Stimulated activated naive CD8-positive, alpha-beta T cell treated with anti-CD3 and anti-CD28 coated beads, Interleukin-15, amount 100 ng/mL, for 72 hours (primary cell): ENCODE measurements around the gene SPACA6.

Source experiments
- ATAC-seq: fragments of 150-1000 bp; cut with Tn5 transposase; 2 replicates; pipeline ENCODE4 v1.10.0; 2021; ENCODE audit warnings: mild to moderate bottlenecking, moderate library complexity
- DNase-seq, 2 donors: peaks; one replicate each; pipeline ENCODE4 v3.0.0; 2021 to 2022
- H3K27ac Mint-ChIP-seq, 2 donors: one replicate each; pipeline ENCODE4 v1.8.0; 2022; ENCODE audit warnings: mild to moderate bottlenecking in 2 of 2, mixed read lengths in 2 of 2, moderate library complexity in 2 of 2
- H3K27me3 Mint-ChIP-seq: one replicate; pipeline ENCODE4 v1.8.0; 2022; ENCODE audit warnings: mixed read lengths
- H3K4me1 Mint-ChIP-seq: one replicate; pipeline ENCODE4 v1.8.0; 2022; ENCODE audit warnings: mild to moderate bottlenecking, mixed read lengths
- H3K4me3 Mint-ChIP-seq, 2 donors: one replicate each; pipeline ENCODE4 v1.8.0; 2022; ENCODE audit warnings: mild to moderate bottlenecking in 2 of 2, mixed read lengths in 2 of 2, moderate library complexity in 1 of 2
- H3K9me3 Mint-ChIP-seq, 2 donors: one replicate each; pipeline ENCODE4 v1.8.0; 2022; ENCODE audit warnings: mixed read lengths in 2 of 2

The SPACA6 gene

GRCh38 chr19:51695702-51696315 lies 2.7 kb downstream of the SPACA6 start:
- no peak for DNase-seq
- Mint-ChIP-seq H3K27ac (no peak overlapping the region), H3K9me3 (no peaks in the 10 kb centered on the region), H3K4me3 (no peak overlapping the region), H3K27me3 (no peaks in the 10 kb centered on the region), H3K4me1 (peaks cover 13% of the 10 kb centered on the region)
- ATAC-seq, result no peak

DNA sequence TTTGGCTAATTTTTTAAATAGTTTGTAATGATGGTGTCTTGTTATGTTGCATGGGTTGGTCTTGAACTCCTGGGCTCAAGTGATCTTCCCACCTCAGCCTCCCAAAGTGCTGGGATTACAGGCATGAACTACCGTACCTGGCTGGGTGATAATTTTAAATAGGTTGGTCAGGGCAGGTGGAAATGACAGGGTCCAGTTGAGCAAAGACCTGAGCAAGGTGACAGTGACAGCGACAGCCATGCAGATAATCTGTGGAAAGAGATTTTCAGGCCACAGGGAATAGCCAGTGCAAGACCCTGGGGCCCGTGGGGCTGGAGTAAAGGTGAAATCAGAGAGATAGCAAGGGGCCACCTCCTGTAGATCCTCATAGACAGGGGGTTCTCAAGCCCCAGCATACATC lies 3.5 kb downstream of the SPACA6 start:
- Mint-ChIP-seq H3K27me3 (no peaks in the 10 kb centered on the region), H3K4me1 (peaks cover 6% of the 10 kb centered on the region), H3K9me3 (no peaks in the 10 kb centered on the region), H3K27ac (no peak overlapping the region), H3K4me3 (no peak overlapping the region)
- no peak for DNase-seq
- ATAC-seq, result no peak

DNA sequence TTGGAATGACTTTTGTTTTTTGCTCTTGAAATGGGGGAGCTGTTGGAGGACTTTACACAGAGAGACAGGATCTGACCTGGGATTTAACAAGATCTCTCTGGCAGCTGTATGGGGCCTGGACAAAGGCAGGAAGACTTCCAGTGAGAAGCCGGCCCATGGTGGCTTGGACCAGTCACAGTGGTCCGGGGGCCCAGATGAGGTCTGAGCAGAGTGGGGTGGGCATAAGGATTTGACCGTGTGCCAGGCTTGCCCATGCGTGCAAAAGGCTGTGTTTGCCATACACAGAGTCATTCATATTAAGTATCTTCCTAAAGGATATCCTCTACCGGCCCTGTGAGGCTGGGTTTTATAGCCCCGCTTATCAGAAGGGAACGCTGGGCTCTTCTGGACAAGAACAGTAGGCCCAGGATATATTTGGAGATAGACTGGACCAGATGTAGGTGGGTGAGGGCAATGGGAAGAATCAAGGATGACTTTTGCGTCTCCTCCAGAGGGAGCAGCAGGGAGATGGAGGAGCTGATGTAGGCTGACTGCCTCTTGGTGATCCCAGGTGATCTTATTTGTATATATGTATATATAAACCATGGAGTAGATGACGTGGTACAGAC lies 4.1 kb downstream of the SPACA6 start:
- Mint-ChIP-seq H3K4me3 (no peak overlapping the region), H3K27ac (no peak overlapping the region), H3K9me3 (no peaks in the 10 kb centered on the region), H3K27me3 (peaks cover 4% of the 10 kb centered on the region), H3K4me1 (peaks cover 3% of the 10 kb centered on the region)
- DNase-seq, result no peak
- ATAC-seq, result no peak

DNA sequence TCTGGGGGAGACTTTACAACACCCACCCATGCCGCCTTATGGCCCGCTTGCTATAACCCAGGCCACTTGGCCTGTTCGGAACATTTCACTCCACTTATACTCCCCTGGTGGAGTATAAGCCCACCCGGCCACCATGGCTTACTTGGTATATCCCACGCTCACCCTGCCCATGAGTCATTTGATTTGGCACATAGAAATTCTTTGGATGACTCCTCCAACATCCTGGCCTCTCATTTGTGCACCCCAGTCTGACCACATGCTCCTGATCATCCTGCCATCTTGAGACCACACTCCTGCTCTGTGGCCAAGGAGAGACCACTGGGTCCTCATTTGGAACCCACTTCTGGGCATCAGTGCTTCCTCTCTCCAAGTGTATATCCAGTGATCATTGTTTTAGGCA lies 5.2 kb downstream of the SPACA6 start:
- no peaks in the 10 kb centered on the region for H3K9me3 Mint-ChIP-seq
- H3K27ac Mint-ChIP-seq, result no peak overlapping the region
- peaks cover 13% of the 10 kb centered on the region for H3K4me1 Mint-ChIP-seq
- DNase-seq (no peak), ATAC-seq (no peak)
- peaks cover 14% of the 10 kb centered on the region for H3K27me3 Mint-ChIP-seq
- no peak overlapping the region for H3K4me3 Mint-ChIP-seq

DNA sequence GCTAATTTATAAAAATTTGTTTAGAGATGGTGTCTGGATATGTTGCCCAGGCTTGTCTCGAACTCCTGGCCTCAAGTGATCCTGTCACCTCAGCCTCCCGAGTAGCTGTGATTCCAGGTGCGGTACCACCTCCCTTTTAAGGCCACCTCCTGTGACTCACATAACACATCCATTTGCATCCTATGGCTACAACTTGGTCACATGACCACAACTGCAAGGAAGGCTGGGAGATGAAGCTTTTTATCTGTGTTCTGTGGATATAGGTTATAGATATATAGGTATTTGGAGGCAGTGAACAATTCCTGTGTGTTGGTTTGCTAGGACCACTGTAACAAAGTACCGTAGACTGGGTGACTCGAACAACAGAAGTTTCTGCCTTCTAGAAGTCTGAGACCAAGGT lies 6.0 kb downstream of the SPACA6 start:
- H3K4me1 Mint-ChIP-seq, result peaks cover 21% of the 10 kb centered on the region
- ATAC-seq (no peak), DNase-seq (no peak)
- peaks cover 18% of the 10 kb centered on the region for H3K27me3 Mint-ChIP-seq
- H3K27ac Mint-ChIP-seq, result no peak overlapping the region
- H3K4me3 Mint-ChIP-seq, result no peak overlapping the region
- H3K9me3 Mint-ChIP-seq, result no peaks in the 10 kb centered on the region

DNA sequence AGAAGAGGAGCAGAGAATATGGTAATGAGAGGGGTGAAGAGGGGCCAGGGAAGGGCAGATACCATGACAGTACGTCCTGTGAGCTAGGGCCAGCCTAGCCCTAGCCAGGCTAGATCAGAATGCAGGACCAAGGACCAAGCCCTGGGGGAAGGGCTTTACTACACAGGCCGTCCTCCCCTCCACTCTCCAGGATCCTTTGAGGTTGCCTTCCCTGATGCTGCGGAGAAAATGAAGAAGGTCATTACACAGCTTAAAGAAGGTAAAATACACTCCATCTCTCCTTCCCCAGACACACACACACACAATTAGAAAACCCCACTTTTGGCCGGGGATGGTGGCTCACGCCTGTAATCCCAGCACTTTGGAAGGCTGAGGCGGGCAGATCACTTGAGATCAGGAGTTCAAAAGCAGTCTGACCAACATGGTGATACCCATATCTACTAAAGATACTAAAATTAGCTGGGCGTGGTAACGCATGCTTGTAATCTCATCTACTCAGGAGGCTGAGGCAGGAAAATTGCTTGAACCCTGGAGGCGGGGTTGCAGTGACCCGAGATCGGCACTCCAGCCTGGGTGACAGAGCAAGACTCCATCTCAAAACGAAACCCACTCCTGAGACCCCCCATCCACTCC lies 8.5 kb downstream of the SPACA6 start:
- no peak for DNase-seq
- Mint-ChIP-seq H3K27ac (no peak overlapping the region), H3K27me3 (peaks cover 18% of the 10 kb centered on the region), H3K9me3 (no peaks in the 10 kb centered on the region), H3K4me1 (peaks cover 44% of the 10 kb centered on the region), H3K4me3 (no peak overlapping the region)
- ATAC-seq, result no peak

DNA sequence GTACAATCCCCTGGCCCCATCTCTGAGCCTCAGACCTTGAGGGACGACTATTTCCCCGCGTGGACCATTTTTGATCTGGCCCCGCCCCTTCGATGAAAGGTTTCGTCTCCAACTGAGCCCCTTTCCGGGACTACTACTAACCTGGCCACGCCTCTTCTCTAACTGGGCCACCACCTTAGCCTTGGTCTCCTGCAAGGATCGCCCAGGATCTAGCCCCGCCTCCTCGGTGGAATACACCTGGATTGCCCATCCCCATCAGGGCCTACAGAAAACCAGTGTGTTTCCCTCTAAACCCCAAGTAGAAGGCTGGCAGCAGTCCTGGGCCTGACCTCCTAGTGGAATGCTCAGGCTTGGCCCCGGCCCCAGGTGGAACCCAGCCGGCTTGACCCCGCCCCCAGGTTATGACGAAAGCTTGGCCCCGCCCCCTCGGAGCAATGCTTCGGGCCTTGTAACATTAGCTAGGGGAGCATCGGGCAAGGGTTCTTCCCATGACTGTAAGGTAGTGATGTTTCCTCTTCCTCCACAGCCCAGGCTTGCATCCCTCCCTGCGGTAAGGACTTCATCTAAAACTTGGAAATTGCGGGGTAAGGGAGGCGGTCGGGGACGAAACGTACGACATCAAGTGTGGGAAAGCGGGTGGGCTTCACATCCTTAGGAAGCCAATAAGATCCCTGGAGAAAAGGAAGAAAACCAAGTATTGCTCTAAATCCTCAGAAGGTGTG lies 9.1 kb downstream of the SPACA6 start:
- H3K4me3 Mint-ChIP-seq, result peak overlapping the region; percentile 87 to 91
- peaks cover 18% of the 10 kb centered on the region for H3K27me3 Mint-ChIP-seq
- DNase-seq (peak; percentile 51 to 52), ATAC-seq (no peak)
- H3K4me1 Mint-ChIP-seq, result peaks cover 46% of the 10 kb centered on the region
- no peaks in the 10 kb centered on the region for H3K9me3 Mint-ChIP-seq
- peak overlapping the region in 1 of 2 donors; percentile 57 for H3K27ac Mint-ChIP-seq

- H3K4me3 Mint-ChIP-seq, result peak overlapping the region; percentile 87 to 91
- H3K27me3 Mint-ChIP-seq, result peaks cover 18% of the 10 kb centered on the region
- H3K4me1 Mint-ChIP-seq, result peaks cover 46% of the 10 kb centered on the region
- H3K27ac Mint-ChIP-seq, result no peak overlapping the region
- DNase-seq, result no peak
- ATAC-seq, result no peak
- H3K9me3 Mint-ChIP-seq, result no peaks in the 10 kb centered on the region
Measured at GRCh38 chr19:51702825-51703574, 9.9 kb downstream of the SPACA6 start.

DNA sequence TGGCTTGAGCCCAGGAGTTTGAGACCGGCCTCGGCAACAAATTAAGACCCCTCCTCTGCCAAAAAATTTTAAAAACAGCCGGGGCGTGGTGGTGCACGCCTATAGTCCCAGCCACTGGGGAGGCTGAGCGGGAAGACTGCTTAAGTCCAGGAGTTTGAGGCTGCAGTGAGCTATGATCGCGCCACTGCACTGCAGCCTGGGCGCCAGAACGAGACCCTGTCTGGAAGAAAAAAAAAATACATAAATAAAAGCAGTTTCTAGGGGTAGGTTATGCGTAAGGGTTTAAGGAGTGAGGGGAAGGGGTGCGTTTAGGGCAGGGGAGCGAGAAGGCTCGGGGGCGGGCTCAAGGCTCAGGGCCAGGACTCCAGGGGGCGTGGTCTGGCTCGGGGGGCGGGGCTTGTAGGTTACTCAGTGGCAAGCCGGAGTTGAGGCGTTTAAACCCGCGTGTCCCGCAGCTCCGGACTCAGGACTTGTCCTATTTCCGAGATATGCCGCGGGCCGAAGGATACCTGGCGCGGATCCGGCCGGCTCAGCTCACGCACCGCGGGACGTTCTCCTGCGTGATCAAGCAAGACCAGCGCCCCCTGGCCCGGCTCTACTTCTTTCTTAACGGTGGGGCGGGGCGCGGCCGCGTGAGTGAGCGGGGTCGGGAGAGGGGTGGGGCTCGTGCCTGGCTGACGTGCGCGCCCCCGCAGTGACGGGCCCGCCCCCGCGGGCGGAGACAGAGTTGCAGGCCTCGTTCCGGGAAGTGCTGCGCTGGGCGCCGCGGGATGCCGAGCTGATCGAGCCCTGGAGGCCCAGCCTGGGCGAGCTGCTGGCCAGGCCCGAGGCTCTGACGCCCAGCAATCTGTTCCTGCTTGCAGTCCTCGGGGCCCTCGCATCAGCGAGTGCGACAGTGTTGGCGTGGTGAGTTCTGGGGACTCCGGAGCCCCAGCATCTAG lies 10.7 kb downstream of the SPACA6 start:
- Mint-ChIP-seq H3K4me3 (peak overlapping the region; percentile 87 to 91), H3K27me3 (peaks cover 18% of the 10 kb centered on the region)

DNA sequence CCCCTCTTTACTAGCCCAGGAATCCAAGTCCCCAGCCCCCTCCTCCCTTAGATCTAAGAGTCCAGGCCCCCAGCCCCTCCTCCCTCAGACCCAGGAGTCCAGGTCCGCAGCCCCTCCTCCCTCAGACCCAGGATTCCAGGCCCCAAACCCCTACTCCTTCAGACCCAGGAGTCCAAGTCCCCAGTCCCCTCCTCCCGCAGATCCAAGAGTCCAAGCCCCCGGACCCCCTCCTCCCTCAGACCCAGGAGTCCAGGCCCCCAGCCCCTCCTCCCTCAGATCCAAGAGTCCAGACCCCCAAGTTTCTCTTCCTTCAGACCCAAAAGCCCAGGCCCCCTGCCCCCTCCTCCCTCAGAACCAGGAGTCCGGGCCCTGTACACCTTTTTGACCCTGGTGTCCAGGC lies 11.5 kb downstream of the SPACA6 start:
- no peak for ATAC-seq
- no peaks in the 10 kb centered on the region for H3K9me3 Mint-ChIP-seq

More for the DNA sequence above, 10.7 kb downstream of the SPACA6 start:
- DNase-seq, result peak; percentile 96
- Mint-ChIP-seq H3K27ac (peak overlapping the region; percentile 98), H3K9me3 (no peaks in the 10 kb centered on the region), H3K4me1 (peaks cover 46% of the 10 kb centered on the region)
- ATAC-seq, result peak; percentile 97

DNA sequence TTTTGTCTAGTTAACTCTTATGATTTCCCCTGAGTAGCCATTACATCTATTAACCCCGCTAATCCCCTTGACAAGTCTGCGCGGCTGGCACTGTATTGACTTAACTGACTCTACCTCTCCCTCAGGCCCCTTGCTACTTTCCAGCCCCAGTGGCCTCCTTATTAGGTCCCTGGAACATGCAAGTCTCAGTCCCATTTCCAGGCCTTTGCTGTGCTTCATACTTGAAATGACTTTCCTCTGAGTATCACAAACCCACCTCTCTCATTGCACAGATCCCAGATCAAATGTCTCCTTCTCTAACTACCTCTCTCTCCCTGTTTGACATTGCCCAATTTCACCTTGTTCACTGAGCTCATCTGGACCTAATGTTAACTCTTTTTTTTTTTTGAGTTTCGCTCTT lies 13.2 kb downstream of the SPACA6 start:
- H3K27me3 Mint-ChIP-seq, result peaks cover 18% of the 10 kb centered on the region
- H3K4me1 Mint-ChIP-seq, result peaks cover 46% of the 10 kb centered on the region
- H3K27ac Mint-ChIP-seq, result peak overlapping the region; percentile 80 to 87
- no peak for DNase-seq
- peaks cover 0 to 5% of the 10 kb centered on the region in 2 donors for H3K9me3 Mint-ChIP-seq
- no peak for ATAC-seq
- H3K4me3 Mint-ChIP-seq, result peak overlapping the region; percentile 2 to 54

More for the DNA sequence above, 11.5 kb downstream of the SPACA6 start:
- Mint-ChIP-seq H3K4me1 (peaks cover 46% of the 10 kb centered on the region), H3K27ac (peak overlapping the region; percentile 98), H3K27me3 (peaks cover 18% of the 10 kb centered on the region), H3K4me3 (peak overlapping the region; percentile 87 to 91)
- DNase-seq, result no peak

DNA sequence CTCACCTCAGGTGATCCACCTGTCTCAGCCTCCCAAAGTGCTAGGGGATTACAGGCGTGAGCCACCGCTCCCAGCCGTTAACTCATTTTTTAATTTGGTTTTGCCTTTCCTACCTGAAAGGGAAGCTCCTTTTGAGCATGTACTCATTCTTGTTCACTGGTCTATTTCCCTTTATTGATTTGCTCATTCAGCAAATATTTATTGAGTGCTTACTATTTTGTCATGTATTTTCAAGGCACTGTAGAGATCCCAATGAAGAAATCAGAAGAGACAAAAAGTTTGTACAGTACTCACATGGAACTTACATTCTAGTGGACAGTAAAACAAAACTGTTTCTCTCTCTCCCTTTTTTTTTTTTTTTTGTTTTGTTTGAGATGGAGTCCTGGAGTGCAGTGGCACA lies 13.8 kb downstream of the SPACA6 start:
- Mint-ChIP-seq H3K4me3 (no peak overlapping the region), H3K4me1 (peaks cover 46% of the 10 kb centered on the region), H3K9me3 (peaks cover 0 to 5% of the 10 kb centered on the region in 2 donors)

GRCh38 chr19:51708811-51709210 lies 15.7 kb downstream of the SPACA6 start:
- no peak overlapping the region for H3K4me3 Mint-ChIP-seq

More for the DNA sequence above, 13.8 kb downstream of the SPACA6 start:
- H3K27me3 Mint-ChIP-seq, result peaks cover 18% of the 10 kb centered on the region
- ATAC-seq (no peak), DNase-seq (no peak)
- H3K27ac Mint-ChIP-seq, result no peak overlapping the region

DNA sequence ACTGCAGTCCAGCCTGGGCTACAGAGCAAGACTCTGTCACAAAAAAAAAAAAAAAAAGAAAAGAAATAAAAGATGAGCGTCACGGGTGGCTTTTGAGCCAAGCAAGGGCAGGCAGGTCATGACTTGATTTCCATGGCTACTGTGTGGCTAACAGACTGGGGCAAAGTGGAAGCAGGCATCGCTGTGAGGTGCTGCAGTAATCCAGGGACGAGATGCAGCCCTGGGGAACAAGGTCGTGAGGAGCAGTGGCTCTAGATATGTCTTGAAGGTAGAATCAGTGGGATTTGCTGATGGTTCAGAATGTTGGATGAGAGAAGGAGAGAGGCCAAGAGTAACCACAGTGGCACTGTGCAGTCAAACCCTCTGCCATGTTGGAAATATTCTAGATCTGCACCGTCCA lies 16.4 kb downstream of the SPACA6 start:
- Mint-ChIP-seq H3K4me3 (no peak overlapping the region), H3K4me1 (peaks cover 21% of the 10 kb centered on the region), H3K27ac (no peak overlapping the region), H3K9me3 (peaks cover 0 to 5% of the 10 kb centered on the region in 2 donors), H3K27me3 (no peaks in the 10 kb centered on the region)
- DNase-seq, result no peak
- no peak for ATAC-seq

More at GRCh38 chr19:51708811-51709210, 15.7 kb downstream of the SPACA6 start:
- Mint-ChIP-seq H3K27ac (no peak overlapping the region), H3K27me3 (no peaks in the 10 kb centered on the region), H3K4me1 (peaks cover 27% of the 10 kb centered on the region), H3K9me3 (peaks cover 0 to 5% of the 10 kb centered on the region in 2 donors)
- no peak for DNase-seq
- no peak for ATAC-seq
